ENCODE data around the gene TMEM79.

DNA sequence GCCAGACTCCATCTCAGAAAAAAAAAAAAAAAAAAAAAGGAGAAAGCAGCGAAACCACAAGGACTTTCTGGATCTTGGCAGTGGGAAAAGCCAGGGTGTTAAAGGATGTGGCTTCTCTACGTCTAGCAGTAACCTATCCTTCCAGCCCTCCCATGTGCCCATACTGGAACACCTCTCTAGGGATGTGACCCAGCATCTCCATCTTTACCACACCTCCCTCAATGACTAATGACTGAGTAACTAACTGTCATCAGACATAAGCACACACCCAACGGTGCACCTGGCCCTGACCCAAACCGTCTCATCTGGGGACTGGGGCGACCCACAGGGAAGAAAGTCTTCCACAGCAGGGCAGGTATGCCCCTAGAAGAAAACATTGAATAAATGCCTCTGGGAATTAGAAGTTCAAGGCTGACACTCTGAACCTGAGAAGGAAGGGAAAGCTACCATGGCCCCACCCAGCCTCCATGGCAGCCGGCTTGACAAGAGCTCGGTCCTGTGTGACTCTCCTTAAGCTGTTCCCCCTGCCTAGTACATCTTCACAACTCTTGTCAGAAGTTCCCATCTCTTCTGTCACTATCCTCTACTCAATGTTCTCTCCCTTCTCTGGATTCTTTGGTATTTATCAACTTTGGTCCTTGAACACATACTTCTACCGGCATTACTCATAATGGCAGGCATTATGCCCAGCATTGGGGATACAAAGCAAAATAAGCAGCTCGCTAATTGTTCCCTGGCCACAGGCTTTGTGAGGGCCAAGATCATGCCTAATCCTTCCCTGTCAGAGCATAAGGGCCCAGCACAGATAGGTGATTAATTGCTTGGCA, 21.5 kb upstream of the TMEM79 start:
- no peak for TF ChIP-seq CTCF (IDR thresholded peaks at IDR 0.05; ENCODE audit: low read depth, low read length)
- TF ChIP-seq EZH2phosphoT487 (IDR thresholded peaks at IDR 0.05; ENCODE audit: low read depth), result no peak

All from OCI-LY3 (cell line).